ENCODE measurements around the gene CCT6A.
"Not testable (repeated sequence)": the region's sequence is repeated elsewhere in the genome, so short reads cannot be mapped to it uniquely, and the experiment has no call there.

Gene CCT6A

GRCh38 chr7:56019501-56019900 is 32.1 kb upstream of the CCT6A start:
- in situ Hi-C loops (cut with MboI; ENCODE audit: low sequenced_read_pairs, unreplicated experiment): loop anchor here (25.0 kb wide), 1 partner anchor 93 kb away; the partner anchor contains the start of genes CHCHD2 and NUPR2
- no peak for DNase-seq (ENCODE audit: low spot score)
- TF ChIP-seq CTCF (IDR thresholded peaks at IDR 0.05; ENCODE audit: borderline replicate concordance, control extremely low read depth, extremely low read depth, insufficient read depth, missing control alignments): no peak

GRCh38 chr7:56023500-56023899 is 28.1 kb upstream of the CCT6A start:
- no peak for TF ChIP-seq CTCF (IDR thresholded peaks at IDR 0.05; ENCODE audit: borderline replicate concordance, control extremely low read depth, extremely low read depth, insufficient read depth, missing control alignments)
- in situ Hi-C loops (cut with MboI; ENCODE audit: low sequenced_read_pairs, unreplicated experiment): loop anchor here (25.0 kb wide), 1 partner anchor 89 kb away; the partner anchor contains the start of genes CHCHD2 and NUPR2

GRCh38 chr7:56026538-56026937 is 25.0 kb upstream of the CCT6A start:
- no peak for DNase-seq (ENCODE audit: low spot score)
- TF ChIP-seq CTCF (IDR thresholded peaks at IDR 0.05; ENCODE audit: borderline replicate concordance, control extremely low read depth, extremely low read depth, insufficient read depth, missing control alignments): no peak
- in situ Hi-C loops (cut with MboI; ENCODE audit: low sequenced_read_pairs, unreplicated experiment): no loop called here

More at GRCh38 chr7:56023500-56023899, 28.1 kb upstream of the CCT6A start:
- no peak for DNase-seq (ENCODE audit: low spot score)

GRCh38 chr7:56028942-56029630 is 22.5 kb upstream of the CCT6A start:
- in situ Hi-C loops (cut with MboI; ENCODE audit: low sequenced_read_pairs, unreplicated experiment): no loop called here
- DNase-seq (ENCODE audit: low spot score): no peak
- TF ChIP-seq CTCF (IDR thresholded peaks at IDR 0.05; ENCODE audit: borderline replicate concordance, control extremely low read depth, extremely low read depth, insufficient read depth, missing control alignments): no peak

- in situ Hi-C loops (cut with MboI; ENCODE audit: low sequenced_read_pairs, unreplicated experiment): no loop called here
- no peak for TF ChIP-seq CTCF (IDR thresholded peaks at IDR 0.05; ENCODE audit: borderline replicate concordance, control extremely low read depth, extremely low read depth, insufficient read depth, missing control alignments)
- DNase-seq (ENCODE audit: low spot score): no peak
Observed at GRCh38 chr7:56030340-56030739, 21.2 kb upstream of the CCT6A start.

- in situ Hi-C loops (cut with MboI; ENCODE audit: low sequenced_read_pairs, unreplicated experiment); DNase-seq (ENCODE audit: low spot score): not testable (repeated sequence)
Observed at GRCh38 chr7:56031556-56031955, 20.0 kb upstream of the CCT6A start.

GRCh38 chr7:56032578-56032977 is 19.0 kb upstream of the CCT6A start:
- in situ Hi-C loops (cut with MboI; ENCODE audit: low sequenced_read_pairs, unreplicated experiment); DNase-seq (ENCODE audit: low spot score): not testable (repeated sequence)
